Stimulated activated CD8-positive, alpha-beta memory T cell treated with anti-CD3 and anti-CD28 coated beads, Interleukin-15, amount 100 ng/mL, for 24 hours (primary cell): ENCODE measurements around the gene SPDYE18.
"Not testable (repeated sequence)": the region's sequence is repeated elsewhere in the genome, so short reads cannot be mapped to it uniquely, and the experiment has no call there.

Source experiments
- DNase-seq: peaks from one replicate; pipeline ENCODE4 v3.0.0-alpha.2; 2020; ENCODE audit warnings: low read depth

SPDYE18 gene

DNA sequence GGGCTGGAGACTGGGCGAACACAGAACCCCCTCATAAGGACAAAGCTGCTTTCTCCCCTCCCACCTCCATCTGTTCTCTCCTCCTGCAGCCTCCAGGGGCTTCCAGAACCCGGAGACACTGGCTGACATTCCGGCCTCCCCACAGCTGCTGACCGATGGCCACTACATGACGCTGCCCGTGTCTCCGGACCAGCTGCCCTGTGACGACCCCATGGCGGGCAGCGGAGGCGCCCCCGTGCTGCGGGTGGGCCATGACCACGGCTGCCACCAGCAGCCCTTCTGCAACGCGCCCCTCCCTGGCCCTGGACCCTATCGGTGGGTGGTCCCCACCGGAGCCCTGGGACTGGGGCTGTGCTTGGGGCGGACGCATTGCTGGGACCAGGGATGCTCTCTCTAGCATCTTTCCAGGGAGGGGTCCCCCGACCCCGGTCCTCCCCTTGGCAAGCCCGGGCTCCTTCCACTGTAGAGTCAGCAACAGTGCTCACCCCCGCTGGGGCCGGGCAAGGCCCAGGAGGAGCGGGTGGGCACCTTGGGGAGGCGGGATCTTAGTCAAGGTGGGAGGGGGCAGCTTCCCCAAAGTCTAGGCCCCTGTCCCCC lies 56.8 kb downstream of the SPDYE18 start:
- not testable (repeated sequence) for DNase-seq

DNA sequence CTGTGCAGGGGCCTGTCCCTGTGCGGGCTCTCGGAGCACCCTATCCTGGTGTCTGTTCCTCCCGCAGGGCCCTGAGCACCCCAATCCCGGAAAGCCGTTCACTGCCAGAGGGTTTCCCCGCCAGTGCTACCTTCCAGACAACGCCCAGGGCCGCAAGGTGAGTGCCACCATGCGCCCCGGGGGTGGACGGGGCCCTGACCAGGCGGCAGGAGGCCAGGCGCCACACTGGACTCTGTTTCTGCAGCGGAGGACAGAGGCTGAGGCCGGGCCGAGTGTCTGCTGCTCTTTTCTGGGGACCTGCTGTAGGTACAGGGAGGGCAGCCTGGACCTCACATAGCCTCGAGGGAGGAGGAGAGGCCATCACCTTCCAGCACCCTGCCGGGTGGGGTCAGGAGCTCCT lies 58.2 kb downstream of the SPDYE18 start:
- not testable (repeated sequence) for DNase-seq

DNA sequence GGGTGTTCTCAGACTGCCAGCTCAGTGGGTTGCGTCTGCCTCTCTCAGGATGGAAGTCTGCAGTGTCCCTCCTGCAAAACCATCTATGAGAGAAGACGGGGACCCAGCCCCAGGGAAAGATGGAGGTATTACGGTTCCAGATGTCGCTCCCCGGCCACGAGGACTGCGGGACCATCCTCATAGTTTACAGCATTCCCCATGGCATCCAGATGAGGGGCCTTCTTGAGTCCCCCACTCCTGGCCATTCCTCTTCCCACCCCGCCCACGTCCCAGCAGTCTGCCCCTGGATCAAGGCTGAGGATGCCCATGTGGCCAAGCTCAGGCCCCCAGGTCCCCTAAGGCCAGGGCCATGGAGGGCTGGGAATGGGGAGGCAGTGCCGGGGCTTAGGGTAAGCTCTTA lies 59.1 kb downstream of the SPDYE18 start:
- DNase-seq, result not testable (repeated sequence)

GRCh38 chr7:77002678-77003233 lies 59.6 kb downstream of the SPDYE18 start:
- DNase-seq, result not testable (repeated sequence)

- DNase-seq, result not testable (repeated sequence)
Observed at GRCh38 chr7:77002104-77002503, 60.3 kb downstream of the SPDYE18 start.
